ENCODE data around the gene HSPA12B. TPM values are rescaled to one million over a fixed set of nuclear protein-coding genes. Genes with fewer than 3 reads are reported as not detected.
A peak's percentile ranks its signal among the peaks of the same experiment; 100 is the strongest.

The HSPA12B gene
- total RNA-seq, 1 donor from 2014 or later: 33.7 TPM

DNA sequence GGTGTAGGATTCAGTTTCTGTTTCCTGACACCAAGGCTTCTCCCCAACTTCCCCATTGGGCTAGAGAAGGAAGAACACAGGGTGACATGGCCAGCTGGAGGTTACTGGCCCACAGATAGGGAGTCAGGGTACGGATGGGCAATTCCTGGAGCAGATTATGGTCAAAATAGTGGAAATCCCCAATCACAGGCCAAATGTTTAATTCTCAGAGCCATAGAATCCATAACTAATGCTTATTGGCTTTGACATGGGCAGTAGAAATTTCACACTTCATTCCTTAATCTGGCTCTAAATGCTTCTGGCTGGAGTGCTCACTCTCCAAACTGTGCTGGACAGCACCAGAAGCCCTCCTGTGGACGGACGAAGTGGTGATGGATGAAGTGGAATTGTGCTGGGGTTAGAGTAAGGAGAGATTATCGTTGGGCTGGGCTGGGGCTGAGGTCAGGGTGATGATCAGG is 21.0 kb upstream of the HSPA12B start:
- ATAC-seq (peak; percentile 55), DNase-seq (peak; percentile 52)
- Histone ChIP-seq H3K27ac (peak overlapping the region; percentile 37), H3K36me3 (no peaks in the 10 kb centered on the region), H3K4me1 (peaks cover 13% of the 10 kb centered on the region), H3K4me3 (peak overlapping the region; percentile 37), H3K9me3 (no peaks in the 10 kb centered on the region), H3K27me3 (no peaks in the 10 kb centered on the region)
- intact Hi-C loops (cut with DNase I): loop anchor here (5.0 kb wide), 1 partner anchor 34 kb away; no protein-coding TSS in a partner anchor
- TF ChIP-seq, protein P1, sequence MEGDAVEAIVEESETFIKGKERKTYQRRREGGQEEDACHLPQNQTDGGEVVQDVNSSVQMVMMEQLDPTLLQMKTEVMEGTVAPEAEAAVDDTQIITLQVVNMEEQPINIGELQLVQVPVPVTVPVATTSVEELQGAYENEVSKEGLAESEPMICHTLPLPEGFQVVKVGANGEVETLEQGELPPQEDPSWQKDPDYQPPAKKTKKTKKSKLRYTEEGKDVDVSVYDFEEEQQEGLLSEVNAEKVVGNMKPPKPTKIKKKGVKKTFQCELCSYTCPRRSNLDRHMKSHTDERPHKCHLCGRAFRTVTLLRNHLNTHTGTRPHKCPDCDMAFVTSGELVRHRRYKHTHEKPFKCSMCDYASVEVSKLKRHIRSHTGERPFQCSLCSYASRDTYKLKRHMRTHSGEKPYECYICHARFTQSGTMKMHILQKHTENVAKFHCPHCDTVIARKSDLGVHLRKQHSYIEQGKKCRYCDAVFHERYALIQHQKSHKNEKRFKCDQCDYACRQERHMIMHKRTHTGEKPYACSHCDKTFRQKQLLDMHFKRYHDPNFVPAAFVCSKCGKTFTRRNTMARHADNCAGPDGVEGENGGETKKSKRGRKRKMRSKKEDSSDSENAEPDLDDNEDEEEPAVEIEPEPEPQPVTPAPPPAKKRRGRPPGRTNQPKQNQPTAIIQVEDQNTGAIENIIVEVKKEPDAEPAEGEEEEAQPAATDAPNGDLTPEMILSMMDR (IDR thresholded peaks at IDR 0.05): no peak

DNA sequence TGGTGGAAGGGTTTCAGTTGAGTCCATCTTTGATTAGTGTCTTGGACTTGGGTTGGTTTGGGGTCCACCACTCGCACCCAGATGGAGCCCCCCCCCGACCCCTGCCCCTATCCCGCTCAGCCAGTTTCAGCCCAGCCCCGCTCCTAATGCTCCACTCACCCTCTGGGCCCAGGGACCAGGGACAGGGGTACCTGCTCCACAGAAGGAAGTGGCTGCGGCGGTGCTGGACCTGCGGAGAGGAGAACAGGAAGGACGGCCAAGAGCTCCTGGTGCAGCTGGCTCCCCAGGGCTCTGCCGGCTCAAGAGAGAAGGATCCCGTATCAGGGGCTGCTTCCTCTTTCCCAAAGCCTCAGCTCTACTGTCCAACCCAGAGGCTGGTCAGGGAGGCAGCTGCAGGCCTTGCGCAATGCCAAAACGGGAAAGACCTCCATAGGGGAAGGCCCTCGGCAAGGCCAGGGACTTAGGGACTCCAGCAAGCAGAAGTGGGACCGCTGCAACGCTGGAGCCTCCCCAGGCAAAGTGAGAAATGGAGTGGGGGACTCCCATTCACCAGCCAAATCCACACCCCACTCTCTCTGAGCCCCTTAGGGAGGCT is 20.1 kb upstream of the HSPA12B start, which contains the start of gene SIGLEC1:
Gene SIGLEC1 (minus strand): TSS at position 322 of the 595 bp plus-strand sequence. CDS start 5,472 bp downstream, outside the sequence.
- Histone ChIP-seq H3K9me3 (no peaks in the 10 kb centered on the region), H3K27me3 (no peaks in the 10 kb centered on the region), H3K27ac (peak within 1 kb of the TSS; percentile 37), H3K4me1 (peaks cover 13% of the 10 kb centered on the region), H3K4me3 (peak within 1 kb of the TSS; percentile 37), H3K36me3 (no peaks in the 10 kb centered on the region)
- TF ChIP-seq, protein P1 (IDR thresholded peaks at IDR 0.05): no peak
- DNase-seq (peak; percentile 87), ATAC-seq (peak; percentile 80)
- intact Hi-C loops (cut with DNase I): loop anchor here (5.0 kb wide), 1 partner anchor 35 kb away; no protein-coding TSS in a partner anchor

DNA sequence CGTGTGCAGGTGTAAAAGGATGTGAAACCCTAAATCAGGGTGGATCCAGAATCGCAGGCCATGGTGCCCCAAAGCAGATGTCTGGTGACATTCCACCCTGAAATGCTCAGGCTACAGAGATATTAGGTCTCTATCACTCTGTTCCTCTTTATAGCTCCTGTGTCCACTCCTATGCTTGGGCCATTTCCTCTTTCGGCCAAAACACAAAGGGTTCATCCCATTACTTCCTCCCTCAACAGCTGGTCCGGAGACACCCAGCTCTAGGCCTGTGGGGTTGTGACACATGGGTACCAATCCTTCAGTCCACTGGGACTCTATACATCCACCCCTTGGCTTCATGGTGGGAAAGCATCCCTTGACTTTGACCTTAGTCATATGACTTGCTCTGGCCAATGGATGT is 18.4 kb upstream of the HSPA12B start:
- no peak overlapping the region for H3K27ac ChIP-seq
- TF ChIP-seq, protein P1 (IDR thresholded peaks at IDR 0.05): no peak
- intact Hi-C loops (cut with DNase I): loop anchor here (5.0 kb wide), 1 partner anchor 37 kb away; no protein-coding TSS in a partner anchor

DNA sequence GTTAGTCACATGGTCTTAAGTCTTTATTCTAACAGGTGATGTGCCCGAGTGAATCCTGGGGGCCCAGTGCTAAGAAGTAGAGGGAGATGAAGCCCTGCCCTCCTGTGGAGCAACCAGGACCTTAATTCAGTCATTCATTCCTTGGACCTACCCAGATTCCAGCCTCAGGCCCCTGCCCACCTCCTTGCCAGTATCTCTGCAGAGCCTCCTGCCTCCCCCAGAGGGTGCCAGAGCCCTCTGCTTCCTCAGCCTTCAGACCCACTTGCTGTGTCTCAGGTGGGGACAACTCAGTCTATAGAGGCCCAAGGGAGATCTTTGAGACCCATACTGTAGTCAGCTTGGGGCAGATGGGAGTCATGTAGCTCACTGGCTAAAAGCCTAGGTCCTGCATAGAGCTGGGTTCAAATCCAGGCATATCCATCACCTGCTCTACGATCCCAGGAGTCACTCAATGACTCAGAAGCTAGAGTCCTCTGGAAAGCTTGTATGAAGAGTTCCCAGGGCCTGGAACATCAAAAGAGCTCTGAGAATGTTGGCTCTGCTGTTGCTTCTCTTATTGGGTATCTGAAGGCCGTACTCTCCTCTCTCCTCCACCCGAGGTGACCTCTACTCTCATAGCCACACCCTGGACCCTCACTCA is 16.2 kb upstream of the HSPA12B start:
- Histone ChIP-seq H3K4me3 (no peak overlapping the region), H3K27ac (no peak overlapping the region), H3K27me3 (peaks cover 6% of the 10 kb centered on the region), H3K9me3 (no peaks in the 10 kb centered on the region), H3K4me1 (peaks cover 4% of the 10 kb centered on the region), H3K36me3 (no peaks in the 10 kb centered on the region)
- DNase-seq (peak; percentile 60), ATAC-seq (peak; percentile 54)
- TF ChIP-seq, protein P1 (IDR thresholded peaks at IDR 0.05): peak; percentile 67
- intact Hi-C loops (cut with DNase I): no loop called here

More for the DNA sequence above, 18.4 kb upstream of the HSPA12B start:
- DNase-seq: no peak
- H3K9me3 ChIP-seq: no peaks in the 10 kb centered on the region
- no peaks in the 10 kb centered on the region for H3K36me3 ChIP-seq
- no peaks in the 10 kb centered on the region for H3K27me3 ChIP-seq
- no peak overlapping the region for H3K4me3 ChIP-seq
- ATAC-seq: peak; percentile 73
- H3K4me1 ChIP-seq: peaks cover 13% of the 10 kb centered on the region

DNA sequence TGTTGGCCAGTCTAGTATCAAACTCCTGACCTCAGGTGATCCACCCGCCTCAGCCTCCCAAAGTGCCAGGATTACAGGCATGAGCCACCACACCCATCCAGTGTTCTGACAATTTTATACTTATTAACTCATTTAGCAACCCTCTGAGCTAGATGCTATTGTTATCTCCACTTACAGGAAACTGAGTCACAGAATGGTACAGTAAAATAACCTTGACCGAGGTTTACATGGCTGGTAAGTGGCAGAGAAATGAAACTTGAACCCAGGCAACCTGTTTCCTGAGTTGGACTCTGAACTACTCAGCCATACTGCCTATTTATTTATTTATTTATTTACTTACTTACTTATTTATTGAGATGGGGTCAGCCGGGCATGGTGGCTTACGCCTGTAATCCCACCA is 13.4 kb upstream of the HSPA12B start:
- Histone ChIP-seq H3K27ac (no peak overlapping the region), H3K4me3 (no peak overlapping the region), H3K4me1 (peaks cover 2% of the 10 kb centered on the region), H3K9me3 (no peaks in the 10 kb centered on the region), H3K36me3 (no peaks in the 10 kb centered on the region), H3K27me3 (peaks cover 6% of the 10 kb centered on the region)
- intact Hi-C loops (cut with DNase I): no loop called here
- peak; percentile 18 for DNase-seq
- TF ChIP-seq, protein P1 (IDR thresholded peaks at IDR 0.05): no peak
- ATAC-seq: no peak

Data from upper lobe of right lung (tissue), 1 donor.